AG10803 (cell line): ENCODE results near the gene TFR2.

ENCODE experiments used
- DNase-seq: peaks from one replicate; pipeline ENCODE4 v3.0.0; 2010; ENCODE audit warnings: low read depth
- H3K4me3 ChIP-seq: 2 replicates; pipeline ENCODE4 v1.5.1; 2011; ENCODE audit warnings: mild to moderate bottlenecking, low read length, control low read depth
- TF ChIP-seq, protein P1 (sequence below): conservative IDR thresholded peaks from 2 replicates; pipeline ENCODE4 v1.5.1; 2011; ENCODE audit warnings: mild to moderate bottlenecking, low read length, control low read depth, inconsistent platforms

Gene TFR2

DNA sequence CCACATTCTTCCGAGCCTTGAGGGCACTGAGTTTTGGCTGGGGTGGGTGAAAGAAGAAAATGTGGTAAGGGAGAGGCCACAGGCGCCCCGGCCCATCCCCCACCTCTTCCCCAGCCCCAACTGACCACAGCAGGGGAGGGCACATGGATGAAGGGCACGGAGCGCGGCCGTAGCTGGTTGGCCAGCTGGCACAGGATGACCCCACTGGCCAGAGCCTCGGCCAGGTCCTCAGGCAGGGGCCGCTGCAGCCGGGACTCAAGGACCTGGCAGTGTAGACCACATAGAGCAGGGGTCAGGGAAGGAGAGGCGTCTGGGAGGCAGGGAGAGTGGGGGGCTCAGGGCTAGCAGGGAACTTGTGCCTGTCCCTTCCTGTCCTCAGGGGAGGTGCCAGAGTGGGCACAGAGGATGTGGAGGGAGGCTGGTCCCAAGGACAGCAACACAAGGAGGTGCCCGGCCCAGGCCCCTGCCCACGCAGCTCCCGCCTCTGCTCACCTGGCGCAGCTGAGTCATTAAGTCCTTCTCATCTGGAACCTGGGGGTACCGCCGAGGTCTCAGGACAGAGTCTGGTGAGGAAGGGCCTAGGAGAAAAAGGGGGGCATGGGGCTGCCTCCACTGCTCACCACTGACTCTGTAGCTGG lies 65.5 kb downstream of the TFR2 start:
- no peak overlapping the region for H3K4me3 ChIP-seq
- DNase-seq: no peak
- TF ChIP-seq, protein P1, sequence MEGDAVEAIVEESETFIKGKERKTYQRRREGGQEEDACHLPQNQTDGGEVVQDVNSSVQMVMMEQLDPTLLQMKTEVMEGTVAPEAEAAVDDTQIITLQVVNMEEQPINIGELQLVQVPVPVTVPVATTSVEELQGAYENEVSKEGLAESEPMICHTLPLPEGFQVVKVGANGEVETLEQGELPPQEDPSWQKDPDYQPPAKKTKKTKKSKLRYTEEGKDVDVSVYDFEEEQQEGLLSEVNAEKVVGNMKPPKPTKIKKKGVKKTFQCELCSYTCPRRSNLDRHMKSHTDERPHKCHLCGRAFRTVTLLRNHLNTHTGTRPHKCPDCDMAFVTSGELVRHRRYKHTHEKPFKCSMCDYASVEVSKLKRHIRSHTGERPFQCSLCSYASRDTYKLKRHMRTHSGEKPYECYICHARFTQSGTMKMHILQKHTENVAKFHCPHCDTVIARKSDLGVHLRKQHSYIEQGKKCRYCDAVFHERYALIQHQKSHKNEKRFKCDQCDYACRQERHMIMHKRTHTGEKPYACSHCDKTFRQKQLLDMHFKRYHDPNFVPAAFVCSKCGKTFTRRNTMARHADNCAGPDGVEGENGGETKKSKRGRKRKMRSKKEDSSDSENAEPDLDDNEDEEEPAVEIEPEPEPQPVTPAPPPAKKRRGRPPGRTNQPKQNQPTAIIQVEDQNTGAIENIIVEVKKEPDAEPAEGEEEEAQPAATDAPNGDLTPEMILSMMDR: no peak

DNA sequence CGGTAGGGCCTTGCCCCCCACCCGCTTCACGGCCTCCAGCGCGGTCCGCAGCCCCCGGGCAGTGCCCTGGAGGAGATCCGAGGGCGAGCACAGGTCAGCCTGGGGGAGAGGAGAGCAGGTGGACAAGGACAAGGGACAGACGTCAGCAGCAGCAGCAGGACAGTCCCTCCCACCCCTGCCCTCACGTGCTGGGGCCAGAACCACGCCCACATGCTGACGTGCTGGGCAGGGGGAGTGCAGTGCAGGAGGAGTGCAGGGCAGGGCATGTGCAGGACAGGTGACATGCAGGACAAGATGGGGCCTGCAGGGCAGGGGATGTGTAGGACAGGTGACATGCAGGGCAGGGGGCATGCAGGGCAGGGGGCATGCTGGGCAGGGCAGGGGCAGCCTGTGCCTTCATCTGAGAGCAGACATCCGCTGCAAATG lies 66.1 kb downstream of the TFR2 start:
- no peak for DNase-seq
- TF ChIP-seq, protein P1: no peak
- H3K4me3 ChIP-seq: no peak overlapping the region

DNA sequence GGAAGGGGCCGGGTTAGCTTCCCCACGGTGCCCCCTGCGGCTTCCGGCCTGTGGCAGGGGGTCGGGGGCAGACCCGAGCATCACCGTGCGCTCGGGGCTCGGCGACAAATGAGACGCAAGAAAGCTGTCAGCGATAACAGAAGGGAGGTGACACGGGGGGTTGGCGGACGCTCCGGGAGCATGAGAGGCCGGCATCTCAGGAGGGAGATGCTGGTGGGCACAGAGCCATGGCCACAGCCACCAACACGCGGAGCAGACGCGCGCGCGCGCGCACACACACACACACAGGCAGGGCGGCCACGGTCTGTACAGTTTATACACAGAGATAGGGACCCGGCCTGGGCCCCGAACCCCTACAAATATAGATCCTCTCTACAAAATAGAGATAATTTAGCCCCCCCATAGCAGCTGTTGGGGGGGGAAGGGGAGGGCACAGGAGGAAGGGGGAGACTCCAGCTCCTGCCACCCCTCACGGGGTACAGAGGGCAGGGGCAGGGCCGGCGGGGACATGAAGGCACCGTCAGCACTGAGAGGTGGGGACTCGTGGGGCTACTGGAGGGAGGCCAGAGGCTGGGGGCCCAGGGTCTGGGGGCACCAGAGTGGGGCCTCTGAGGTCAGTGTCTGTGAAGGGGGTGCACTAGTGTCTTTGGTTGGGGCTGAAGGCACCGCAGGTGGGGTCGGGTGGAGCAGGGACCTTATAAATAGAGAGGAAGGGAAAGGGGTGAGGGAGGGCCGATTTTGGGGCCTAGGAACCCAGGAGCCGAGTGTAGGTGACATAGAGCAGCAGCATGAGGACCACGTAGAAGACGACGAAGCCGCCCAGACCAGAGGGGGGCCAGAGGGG lies 66.8 kb downstream of the TFR2 start:
- TF ChIP-seq, protein P1: no peak
- no peak overlapping the region for H3K4me3 ChIP-seq
- no peak for DNase-seq

DNA sequence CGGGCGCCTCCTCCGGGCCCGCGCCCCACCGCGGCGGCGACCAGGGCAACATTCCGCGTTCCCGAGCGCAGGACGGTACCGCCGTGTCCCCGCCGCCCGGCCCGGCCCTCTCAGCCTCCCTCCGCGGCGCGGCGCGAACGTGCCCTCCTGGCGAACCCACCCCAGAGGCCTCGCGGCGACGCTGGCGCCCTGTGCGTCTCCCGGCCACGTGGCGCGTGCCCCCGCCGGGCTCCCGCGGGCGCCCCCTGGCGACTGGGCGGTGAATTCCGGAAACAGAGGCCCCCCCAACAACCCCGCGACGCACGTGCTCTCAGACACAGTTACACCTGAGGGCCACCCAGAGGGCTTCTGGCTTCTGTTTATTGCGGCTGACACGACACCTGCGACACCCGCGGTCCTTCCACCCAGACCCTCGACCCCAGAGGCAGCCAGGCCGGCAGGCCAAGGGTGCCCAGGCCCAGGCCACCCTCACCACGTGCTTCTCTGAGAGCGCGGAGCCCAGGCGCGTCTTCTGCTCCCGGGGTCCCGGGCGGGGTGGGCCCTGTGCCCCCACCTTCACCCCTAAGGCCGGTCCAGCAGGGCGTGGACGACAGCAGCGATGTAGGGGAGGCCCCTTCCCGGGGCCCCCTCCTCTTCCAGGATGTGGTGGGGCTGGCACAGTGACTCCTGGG lies 67.5 kb downstream of the TFR2 start, which contains the start of gene SAP25:
Gene SAP25 (minus strand): TSS at position 210 of the 671 bp plus-strand sequence. CDS start 158 bp downstream, at position 52.
- DNase-seq: no peak
- no peak within 1 kb of the TSS for H3K4me3 ChIP-seq
- TF ChIP-seq, protein P1: no peak

DNA sequence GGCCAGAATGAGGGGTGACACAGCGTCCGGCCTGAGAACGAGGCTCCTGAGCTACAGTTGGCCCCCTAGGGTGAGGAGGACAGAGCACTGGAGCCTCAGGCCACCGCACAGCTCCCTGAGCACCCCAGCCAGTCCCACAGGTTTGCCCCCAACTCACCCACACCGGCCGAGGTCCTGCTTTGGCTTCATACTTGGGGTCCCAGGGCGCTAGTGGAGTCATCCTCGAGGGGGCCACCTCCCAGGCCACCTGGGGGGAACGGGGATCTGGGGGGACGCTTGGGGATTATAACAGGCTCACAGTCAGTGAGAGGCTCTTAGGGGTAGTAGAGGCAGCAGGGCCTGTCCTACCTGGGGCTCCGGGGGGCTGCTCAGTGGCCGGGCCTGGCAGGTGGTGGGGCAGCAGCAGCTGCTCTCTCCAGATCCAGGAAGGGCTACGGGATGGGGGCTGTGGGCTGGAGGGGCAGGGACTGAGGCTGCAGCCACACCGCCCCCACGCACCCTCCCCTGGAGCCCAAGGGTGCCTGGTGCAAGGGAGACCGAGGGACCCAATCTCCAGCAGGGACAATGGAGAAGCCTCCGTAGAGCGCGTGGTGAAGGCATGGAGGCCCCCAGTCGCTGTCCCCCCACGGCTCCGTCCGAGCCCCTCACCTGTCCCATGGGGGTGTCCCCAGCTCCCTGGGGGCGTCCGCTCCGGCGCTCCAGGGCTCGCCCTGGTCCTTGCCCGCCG lies 68.2 kb downstream of the TFR2 start:
- no peak overlapping the region for H3K4me3 ChIP-seq
- TF ChIP-seq, protein P1: no peak
- no peak for DNase-seq

DNA sequence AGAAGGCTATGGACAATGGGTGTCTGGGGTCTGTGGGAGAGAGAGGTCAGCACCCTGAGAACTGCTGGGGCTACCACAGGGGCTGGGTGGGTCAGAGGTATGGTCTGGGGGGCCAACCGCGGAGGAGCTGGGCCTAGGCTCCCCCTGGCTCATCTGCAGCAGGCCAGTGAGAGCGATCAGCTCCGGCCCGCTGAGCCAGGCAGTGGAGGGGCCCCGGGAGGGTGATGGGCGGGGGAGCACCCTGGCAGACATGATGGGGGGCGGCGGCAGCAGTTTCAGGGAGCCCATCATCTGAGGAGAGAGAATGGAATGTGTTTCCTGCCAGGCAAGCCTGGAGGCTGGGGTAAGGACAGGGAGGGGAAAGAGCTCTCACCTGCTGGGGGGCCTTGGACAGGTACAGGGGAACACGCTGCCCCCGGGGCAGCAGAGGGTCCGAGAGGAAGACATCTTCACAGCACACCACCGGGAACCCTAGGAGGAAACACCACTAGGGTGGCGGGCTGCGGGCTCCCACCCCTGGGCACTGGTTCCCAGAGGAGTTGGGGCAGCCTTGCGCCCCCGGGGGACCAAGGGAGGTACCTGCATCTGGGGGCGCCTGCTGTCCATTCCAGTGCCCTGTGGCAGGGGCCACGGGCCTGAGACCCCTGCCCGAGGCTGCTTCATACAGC lies 68.9 kb downstream of the TFR2 start:
- TF ChIP-seq, protein P1: no peak
- no peak for DNase-seq
- no peak overlapping the region for H3K4me3 ChIP-seq
